DOHH2 (cell line): ENCODE measurements around the gene NDUFS4.

ENCODE experiments used
- H3F3A ChIP-seq: fragments of 200-600 bp; sonication (generic), shearing (Covaris generic); 2 replicates; pipeline ENCODE4 v1.6.0; 2016; ENCODE audit warnings: antibody characterized with exemption, mild to moderate bottlenecking; ENCODE audit not compliant: control insufficient read depth, insufficient read depth
- H3K27ac ChIP-seq: fragments of 200-600 bp; sonication (generic); 2 replicates; pipeline ENCODE4 v1.5.1; 2014; ENCODE audit warnings: low read depth, mild to moderate bottlenecking, low read length, moderate library complexity
- H3K27me3 ChIP-seq: fragments of 200-600 bp; sonication (generic); 2 replicates; pipeline ENCODE4 v1.6.1; 2014; ENCODE audit warnings: mild to moderate bottlenecking, low read length, mixed read lengths; ENCODE audit not compliant: control insufficient read depth
- H3K36me3 ChIP-seq: fragments of 200-600 bp; sonication (generic); 2 replicates; pipeline ENCODE4 v1.6.1; 2014; ENCODE audit warnings: mild to moderate bottlenecking, low read length, moderate library complexity, mixed read lengths; ENCODE audit not compliant: control insufficient read depth
- H3K4me1 ChIP-seq: fragments of 200-600 bp; sonication (generic); 2 replicates; pipeline ENCODE4 v1.6.1; 2014; ENCODE audit warnings: mild to moderate bottlenecking, low read length, mixed read lengths; ENCODE audit not compliant: control insufficient read depth
- H3K4me2 ChIP-seq: fragments of 200-600 bp; sonication (generic); 2 replicates; pipeline ENCODE4 v1.6.0; 2014; ENCODE audit warnings: mild to moderate bottlenecking, low read length, moderate library complexity
- H3K4me3 ChIP-seq: fragments of 200-600 bp; sonication (generic); 2 replicates; pipeline ENCODE4 v1.5.1; 2014; ENCODE audit warnings: mild to moderate bottlenecking, low read length, mixed read lengths
- H3K79me2 ChIP-seq: fragments of 200-600 bp; sonication (generic); 2 replicates; pipeline ENCODE4 v1.6.1; 2014; ENCODE audit warnings: mild to moderate bottlenecking, low read length, mixed read lengths; ENCODE audit not compliant: control insufficient read depth
- H3K9me2 ChIP-seq: fragments of 200-600 bp; sonication (generic); replicated peaks from 2 replicates; pipeline ENCODE4 v1.6.1; 2014; ENCODE audit warnings: mild to moderate bottlenecking, low read length, mixed read lengths; ENCODE audit not compliant: control insufficient read depth
- H3K9me3 ChIP-seq: fragments of 200-600 bp; sonication (generic); 2 replicates; pipeline ENCODE4 v1.6.1; 2014; ENCODE audit warnings: antibody characterized with exemption, low read length, mixed read lengths; ENCODE audit not compliant: control insufficient read depth, insufficient read depth
- H4K20me1 ChIP-seq: fragments of 200-600 bp; sonication (generic); 2 replicates; pipeline ENCODE4 v1.6.0; 2014; ENCODE audit warnings: low read depth, mild to moderate bottlenecking, antibody characterized with exemption, low read length, moderate library complexity; ENCODE audit not compliant: control insufficient read depth, insufficient read depth
- EZH2phosphoT487 ChIP-seq: fragments of 200-600 bp; sonication (generic); IDR thresholded peaks from 2 replicates; pipeline ENCODE4 v1.6.1; 2017; ENCODE audit warnings: borderline replicate concordance, mild to moderate bottlenecking, antibody characterized with exemption, low read length, moderate library complexity, mixed read lengths
- TF ChIP-seq, protein P1 (sequence below): fragments of 200-600 bp; sonication (generic); IDR thresholded peaks from one replicate; pipeline ENCODE4 v1.5.1; 2014; ENCODE audit warnings: antibody characterized with exemption, mild to moderate bottlenecking, low read depth, low read length; ENCODE audit not compliant: poor library complexity, severe bottlenecking

The NDUFS4 gene

DNA sequence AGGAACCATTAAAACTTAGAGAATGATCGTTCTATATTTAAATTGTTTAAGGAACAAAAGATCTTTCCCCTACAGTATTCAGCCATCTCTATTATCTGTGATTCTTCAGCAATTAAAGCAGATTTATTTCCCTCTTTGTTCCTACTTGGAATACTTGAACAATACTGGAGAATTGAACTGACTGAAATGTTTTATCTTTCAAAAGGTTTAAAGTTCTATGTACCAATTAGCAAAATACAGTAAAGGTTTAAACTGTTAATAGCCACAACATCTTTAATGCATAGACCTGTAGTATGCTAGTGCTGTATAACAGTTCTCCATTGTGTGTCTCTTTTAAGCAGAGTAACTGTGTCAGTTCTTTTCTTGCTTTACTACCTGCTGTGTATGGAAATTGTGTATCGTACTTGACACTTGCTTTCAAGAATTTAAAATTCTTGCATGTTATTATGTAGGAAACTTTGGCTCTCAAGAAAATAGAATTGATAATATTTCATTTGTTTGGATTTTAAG, 54.0 kb downstream of the NDUFS4 start:
- Histone ChIP-seq H3K4me3 (no peak overlapping the region), H3K9me2 (no peaks in the 10 kb centered on the region), H3K27ac (no peak overlapping the region), H3K36me3 (0 out of 2 replicates have a peak, but pooled peaks cover 3% of the 10 kb centered on the region), H3K4me1 (0 out of 2 replicates have a peak, but pooled peaks cover 5% of the 10 kb centered on the region), H3K27me3 (no peaks in the 10 kb centered on the region), H4K20me1 (no peaks in the 10 kb centered on the region), H3K9me3 (no peaks in the 10 kb centered on the region), H3K79me2 (no peaks in the 10 kb centered on the region), H3K4me2 (no peak overlapping the region), H3F3A (no peaks in the 10 kb centered on the region)
- no peak for TF ChIP-seq EZH2phosphoT487
- TF ChIP-seq, protein P1, sequence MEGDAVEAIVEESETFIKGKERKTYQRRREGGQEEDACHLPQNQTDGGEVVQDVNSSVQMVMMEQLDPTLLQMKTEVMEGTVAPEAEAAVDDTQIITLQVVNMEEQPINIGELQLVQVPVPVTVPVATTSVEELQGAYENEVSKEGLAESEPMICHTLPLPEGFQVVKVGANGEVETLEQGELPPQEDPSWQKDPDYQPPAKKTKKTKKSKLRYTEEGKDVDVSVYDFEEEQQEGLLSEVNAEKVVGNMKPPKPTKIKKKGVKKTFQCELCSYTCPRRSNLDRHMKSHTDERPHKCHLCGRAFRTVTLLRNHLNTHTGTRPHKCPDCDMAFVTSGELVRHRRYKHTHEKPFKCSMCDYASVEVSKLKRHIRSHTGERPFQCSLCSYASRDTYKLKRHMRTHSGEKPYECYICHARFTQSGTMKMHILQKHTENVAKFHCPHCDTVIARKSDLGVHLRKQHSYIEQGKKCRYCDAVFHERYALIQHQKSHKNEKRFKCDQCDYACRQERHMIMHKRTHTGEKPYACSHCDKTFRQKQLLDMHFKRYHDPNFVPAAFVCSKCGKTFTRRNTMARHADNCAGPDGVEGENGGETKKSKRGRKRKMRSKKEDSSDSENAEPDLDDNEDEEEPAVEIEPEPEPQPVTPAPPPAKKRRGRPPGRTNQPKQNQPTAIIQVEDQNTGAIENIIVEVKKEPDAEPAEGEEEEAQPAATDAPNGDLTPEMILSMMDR: no peak

DNA sequence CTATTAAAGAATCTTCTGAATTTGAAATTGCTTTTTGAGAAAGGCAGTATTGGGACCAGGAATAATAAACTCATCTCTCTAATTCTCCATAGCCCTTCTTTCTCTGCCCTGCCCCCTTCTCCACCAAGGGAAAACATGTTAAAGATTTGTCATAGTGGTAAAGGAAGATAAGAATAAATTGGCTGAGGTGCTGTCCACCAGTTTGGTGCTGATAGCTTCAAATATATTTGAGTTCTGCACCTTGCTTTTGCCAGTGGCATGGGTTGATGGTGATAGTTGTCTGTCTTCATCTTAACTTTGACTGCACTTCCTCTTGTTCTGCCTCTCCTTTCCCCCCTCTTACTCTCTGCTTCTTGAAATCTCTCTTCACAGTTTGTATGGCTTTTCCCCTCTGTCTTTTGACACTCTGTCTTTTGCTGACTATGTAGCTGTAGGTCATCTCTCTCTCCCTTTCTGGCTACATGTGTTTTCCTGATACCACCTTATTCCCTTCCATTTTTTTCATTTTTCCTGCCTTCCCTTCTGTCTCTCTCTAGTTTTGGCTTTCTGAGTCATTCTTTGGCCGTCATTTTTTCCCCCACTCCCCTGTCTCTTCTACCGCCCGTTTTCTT, 56.6 kb downstream of the NDUFS4 start:
- Histone ChIP-seq H3K36me3 (no peaks in the 10 kb centered on the region), H3K79me2 (no peaks in the 10 kb centered on the region)

DNA sequence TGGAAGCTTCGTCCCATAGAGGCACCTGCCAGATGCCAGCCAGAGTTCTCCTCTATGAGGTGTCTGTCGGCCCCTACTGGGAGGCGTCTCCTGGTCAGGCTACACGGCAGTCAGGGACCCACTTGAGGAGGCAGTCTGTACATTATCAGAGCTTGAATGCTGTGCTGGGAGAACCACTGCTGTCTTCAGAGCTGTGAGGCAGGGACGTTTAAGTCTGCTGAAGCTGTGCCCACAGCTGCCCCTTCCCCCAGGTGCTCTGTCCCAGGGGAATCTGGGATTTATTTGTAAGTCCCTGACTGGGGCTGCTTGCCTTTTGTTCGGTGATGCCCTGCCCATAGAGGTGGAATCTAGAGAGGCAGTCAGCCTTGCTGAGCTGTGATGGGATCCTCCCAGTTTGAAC, 70.8 kb downstream of the NDUFS4 start:
- H3K79me2 ChIP-seq: peaks cover 3% of the 10 kb centered on the region; the same call in 1 of the 2 replicates
- no peaks in the 10 kb centered on the region for H3F3A ChIP-seq
- TF ChIP-seq, protein P1: no peak
- no peak overlapping the region for H3K4me2 ChIP-seq
- H3K4me3 ChIP-seq: no peak overlapping the region
- H3K27ac ChIP-seq: no peak overlapping the region
- H3K9me3 ChIP-seq: no peaks in the 10 kb centered on the region; the same call in 1 of the 2 replicates
- no peaks in the 10 kb centered on the region for H3K9me2 ChIP-seq
- H3K27me3 ChIP-seq: no peaks in the 10 kb centered on the region
- no peaks in the 10 kb centered on the region for H3K4me1 ChIP-seq
- H4K20me1 ChIP-seq: no peaks in the 10 kb centered on the region
- peaks cover 11% of the 10 kb centered on the region; the same call in 1 of the 2 replicates for H3K36me3 ChIP-seq

More for the DNA sequence above, 56.6 kb downstream of the NDUFS4 start:
- Histone ChIP-seq H3K27me3 (no peaks in the 10 kb centered on the region), H3K4me1 (0 out of 2 replicates have a peak, but pooled peaks cover 5% of the 10 kb centered on the region), H3K4me3 (no peak overlapping the region), H3K4me2 (no peak overlapping the region), H3K27ac (no peak overlapping the region), H4K20me1 (no peaks in the 10 kb centered on the region), H3K9me2 (no peaks in the 10 kb centered on the region), H3F3A (no peaks in the 10 kb centered on the region), H3K9me3 (no peaks in the 10 kb centered on the region)
- no peak for TF ChIP-seq EZH2phosphoT487
- TF ChIP-seq, protein P1: no peak
